Measurements from ENCODE around the gene OLIG2. TPM values are rescaled to one million over a fixed set of nuclear protein-coding genes. Genes with fewer than 3 reads are reported as not detected.

OLIG2 gene
- polyA plus RNA-seq, 1 of the 3 experiments (the other 2 are of a cell fraction) = not detected

DNA sequence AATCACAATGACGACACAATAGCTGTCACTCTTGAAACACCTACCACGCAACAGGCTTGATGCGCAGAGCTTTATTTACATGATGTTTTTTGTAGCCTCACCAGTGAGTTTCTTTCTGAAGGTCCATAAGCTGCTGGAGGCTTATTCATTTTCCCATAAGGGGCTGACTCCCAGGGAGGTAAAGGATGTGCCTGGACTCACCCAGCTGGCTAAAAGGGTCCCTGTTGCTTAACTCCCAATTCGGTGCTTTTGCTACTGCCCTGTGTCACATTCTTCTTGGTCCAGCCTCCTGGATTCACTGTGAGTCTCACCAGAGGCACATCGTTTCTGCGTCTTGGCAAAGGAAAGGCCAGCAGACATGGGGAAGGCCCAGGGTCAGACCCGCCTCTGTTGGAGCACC is 44.6 kb upstream of the OLIG2 start:
- H3K9me3 ChIP-seq = no peaks in the 10 kb centered on the region
- no peaks in the 10 kb centered on the region for H3K36me3 ChIP-seq (replicated peaks in 1 of 2; ENCODE audit: control insufficient read depth in 1 of 2, insufficient read depth in 2 of 2, low read length in 1 of 2)
- no peak overlapping the region for H3K27ac ChIP-seq (ENCODE audit: low read depth in 2 of 2, low read length in 1 of 2)
- H3K9ac ChIP-seq = no peak overlapping the region
- no peak overlapping the region for H3K4me2 ChIP-seq
- no peaks in the 10 kb centered on the region for H3K9me2 ChIP-seq
- WGBS (ENCODE audit: low lambda C conversion rate) = 22% methylated on average over 7 of the region's 7 CpGs
- POLR2A ChIA-PET = no interaction called here
- H3K79me2 ChIP-seq (ENCODE audit: insufficient read depth) = no peaks in the 10 kb centered on the region
- no peaks in the 10 kb centered on the region for H3F3A ChIP-seq (replicated peaks; ENCODE audit: insufficient read depth)
- H3K27me3 ChIP-seq (ENCODE audit: insufficient read depth) = peaks cover 59% of the 10 kb centered on the region
- TF ChIP-seq, protein P1, sequence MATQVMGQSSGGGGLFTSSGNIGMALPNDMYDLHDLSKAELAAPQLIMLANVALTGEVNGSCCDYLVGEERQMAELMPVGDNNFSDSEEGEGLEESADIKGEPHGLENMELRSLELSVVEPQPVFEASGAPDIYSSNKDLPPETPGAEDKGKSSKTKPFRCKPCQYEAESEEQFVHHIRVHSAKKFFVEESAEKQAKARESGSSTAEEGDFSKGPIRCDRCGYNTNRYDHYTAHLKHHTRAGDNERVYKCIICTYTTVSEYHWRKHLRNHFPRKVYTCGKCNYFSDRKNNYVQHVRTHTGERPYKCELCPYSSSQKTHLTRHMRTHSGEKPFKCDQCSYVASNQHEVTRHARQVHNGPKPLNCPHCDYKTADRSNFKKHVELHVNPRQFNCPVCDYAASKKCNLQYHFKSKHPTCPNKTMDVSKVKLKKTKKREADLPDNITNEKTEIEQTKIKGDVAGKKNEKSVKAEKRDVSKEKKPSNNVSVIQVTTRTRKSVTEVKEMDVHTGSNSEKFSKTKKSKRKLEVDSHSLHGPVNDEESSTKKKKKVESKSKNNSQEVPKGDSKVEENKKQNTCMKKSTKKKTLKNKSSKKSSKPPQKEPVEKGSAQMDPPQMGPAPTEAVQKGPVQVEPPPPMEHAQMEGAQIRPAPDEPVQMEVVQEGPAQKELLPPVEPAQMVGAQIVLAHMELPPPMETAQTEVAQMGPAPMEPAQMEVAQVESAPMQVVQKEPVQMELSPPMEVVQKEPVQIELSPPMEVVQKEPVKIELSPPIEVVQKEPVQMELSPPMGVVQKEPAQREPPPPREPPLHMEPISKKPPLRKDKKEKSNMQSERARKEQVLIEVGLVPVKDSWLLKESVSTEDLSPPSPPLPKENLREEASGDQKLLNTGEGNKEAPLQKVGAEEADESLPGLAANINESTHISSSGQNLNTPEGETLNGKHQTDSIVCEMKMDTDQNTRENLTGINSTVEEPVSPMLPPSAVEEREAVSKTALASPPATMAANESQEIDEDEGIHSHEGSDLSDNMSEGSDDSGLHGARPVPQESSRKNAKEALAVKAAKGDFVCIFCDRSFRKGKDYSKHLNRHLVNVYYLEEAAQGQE (IDR thresholded peaks at IDR 0.05; ENCODE audit: low read depth, low read length) = no peak
- TF ChIP-seq TAF1 (IDR thresholded peaks at IDR 0.05; ENCODE audit: borderline replicate concordance, low read depth, low read length) (no peak), GATA2 (CRISPR knock-in tag; IDR thresholded peaks at IDR 0.05) (no peak), CHD2 (IDR thresholded peaks at IDR 0.05; ENCODE audit: low read length, partially characterized antibody) (no peak), GABPA (IDR thresholded peaks at IDR 0.05; ENCODE audit: low read depth) (no peak), SMC3 (IDR thresholded peaks at IDR 0.05; ENCODE audit: low read depth, low read length) (no peak), EP300 (IDR thresholded peaks at IDR 0.05; ENCODE audit: borderline replicate concordance in 1 of 2, low read depth in 1 of 2, low read length in 1 of 2) (no peak), RXRA (IDR thresholded peaks at IDR 0.05; ENCODE audit: borderline replicate concordance, low read depth) (no peak), MEF2A (IDR thresholded peaks at IDR 0.05; ENCODE audit: borderline replicate concordance, low read depth) (no peak), JUND (IDR thresholded peaks at IDR 0.05) (no peak)
- TF ChIP-seq, protein P2, sequence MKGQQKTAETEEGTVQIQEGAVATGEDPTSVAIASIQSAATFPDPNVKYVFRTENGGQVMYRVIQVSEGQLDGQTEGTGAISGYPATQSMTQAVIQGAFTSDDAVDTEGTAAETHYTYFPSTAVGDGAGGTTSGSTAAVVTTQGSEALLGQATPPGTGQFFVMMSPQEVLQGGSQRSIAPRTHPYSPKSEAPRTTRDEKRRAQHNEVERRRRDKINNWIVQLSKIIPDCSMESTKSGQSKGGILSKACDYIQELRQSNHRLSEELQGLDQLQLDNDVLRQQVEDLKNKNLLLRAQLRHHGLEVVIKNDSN (IDR thresholded peaks at IDR 0.05; ENCODE audit: borderline replicate concordance, low read depth) = no peak
- TF ChIP-seq, protein P3, sequence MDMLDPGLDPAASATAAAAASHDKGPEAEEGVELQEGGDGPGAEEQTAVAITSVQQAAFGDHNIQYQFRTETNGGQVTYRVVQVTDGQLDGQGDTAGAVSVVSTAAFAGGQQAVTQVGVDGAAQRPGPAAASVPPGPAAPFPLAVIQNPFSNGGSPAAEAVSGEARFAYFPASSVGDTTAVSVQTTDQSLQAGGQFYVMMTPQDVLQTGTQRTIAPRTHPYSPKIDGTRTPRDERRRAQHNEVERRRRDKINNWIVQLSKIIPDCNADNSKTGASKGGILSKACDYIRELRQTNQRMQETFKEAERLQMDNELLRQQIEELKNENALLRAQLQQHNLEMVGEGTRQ (IDR thresholded peaks at IDR 0.05; ENCODE audit: borderline replicate concordance, low read depth, low read length) = no peak
- TF ChIP-seq, protein P4, sequence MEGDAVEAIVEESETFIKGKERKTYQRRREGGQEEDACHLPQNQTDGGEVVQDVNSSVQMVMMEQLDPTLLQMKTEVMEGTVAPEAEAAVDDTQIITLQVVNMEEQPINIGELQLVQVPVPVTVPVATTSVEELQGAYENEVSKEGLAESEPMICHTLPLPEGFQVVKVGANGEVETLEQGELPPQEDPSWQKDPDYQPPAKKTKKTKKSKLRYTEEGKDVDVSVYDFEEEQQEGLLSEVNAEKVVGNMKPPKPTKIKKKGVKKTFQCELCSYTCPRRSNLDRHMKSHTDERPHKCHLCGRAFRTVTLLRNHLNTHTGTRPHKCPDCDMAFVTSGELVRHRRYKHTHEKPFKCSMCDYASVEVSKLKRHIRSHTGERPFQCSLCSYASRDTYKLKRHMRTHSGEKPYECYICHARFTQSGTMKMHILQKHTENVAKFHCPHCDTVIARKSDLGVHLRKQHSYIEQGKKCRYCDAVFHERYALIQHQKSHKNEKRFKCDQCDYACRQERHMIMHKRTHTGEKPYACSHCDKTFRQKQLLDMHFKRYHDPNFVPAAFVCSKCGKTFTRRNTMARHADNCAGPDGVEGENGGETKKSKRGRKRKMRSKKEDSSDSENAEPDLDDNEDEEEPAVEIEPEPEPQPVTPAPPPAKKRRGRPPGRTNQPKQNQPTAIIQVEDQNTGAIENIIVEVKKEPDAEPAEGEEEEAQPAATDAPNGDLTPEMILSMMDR (IDR thresholded peaks at IDR 0.05) = no peak
- TF ChIP-seq, protein P5, sequence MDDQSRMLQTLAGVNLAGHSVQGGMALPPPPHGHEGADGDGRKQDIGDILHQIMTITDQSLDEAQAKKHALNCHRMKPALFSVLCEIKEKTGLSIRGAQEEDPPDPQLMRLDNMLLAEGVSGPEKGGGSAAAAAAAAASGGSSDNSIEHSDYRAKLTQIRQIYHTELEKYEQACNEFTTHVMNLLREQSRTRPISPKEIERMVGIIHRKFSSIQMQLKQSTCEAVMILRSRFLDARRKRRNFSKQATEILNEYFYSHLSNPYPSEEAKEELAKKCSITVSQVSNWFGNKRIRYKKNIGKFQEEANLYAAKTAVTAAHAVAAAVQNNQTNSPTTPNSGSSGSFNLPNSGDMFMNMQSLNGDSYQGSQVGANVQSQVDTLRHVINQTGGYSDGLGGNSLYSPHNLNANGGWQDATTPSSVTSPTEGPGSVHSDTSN (IDR thresholded peaks at IDR 0.05) = no peak
- CTCF ChIA-PET = no interaction called here
- H4K20me1 ChIP-seq (ENCODE audit: insufficient read depth) = no peaks in the 10 kb centered on the region
- no peaks in the 10 kb centered on the region for H3K4me1 ChIP-seq (ENCODE audit: control insufficient read depth in 1 of 2, insufficient read depth in 2 of 2, low read depth in 1 of 2, low read length in 1 of 2)
- no peak overlapping the region for H3K4me3 ChIP-seq (ENCODE audit: low read depth in 2 of 2, low read length in 1 of 2)
- no peak for DNase-seq
- H2AFZ ChIP-seq (ENCODE audit: low read depth) = no peak overlapping the region

Measured in SK-N-SH (cell line).